Measurements from ENCODE around the gene RERE.
"Not testable (repeated sequence)": the region's sequence is repeated elsewhere in the genome, so short reads cannot be mapped to it uniquely, and the experiment has no call there.

Gene RERE

GRCh38 chr1:8752411-8752810 is 65.0 kb downstream of the RERE start:
- no peak for DNase-seq (ENCODE audit: low read depth in 2 of 2)

GRCh38 chr1:8751984-8752383 is 65.5 kb downstream of the RERE start:
- no peak for DNase-seq (ENCODE audit: low read depth in 2 of 2)

- DNase-seq (ENCODE audit: low read depth in 2 of 2): no peak
Observed at GRCh38 chr1:8747879-8748825, 69.3 kb downstream of the RERE start.

- no peak for DNase-seq (ENCODE audit: low read depth in 2 of 2)
Observed at GRCh38 chr1:8746554-8746953, 70.9 kb downstream of the RERE start.

- DNase-seq (ENCODE audit: low read depth in 2 of 2): no peak
Observed at GRCh38 chr1:8745749-8746390, 71.6 kb downstream of the RERE start.

- no peak for DNase-seq (ENCODE audit: low read depth in 2 of 2)
Observed at GRCh38 chr1:8745346-8745745, 72.1 kb downstream of the RERE start.

- no peak for DNase-seq (ENCODE audit: low read depth in 2 of 2)
Observed at GRCh38 chr1:8742022-8742924, 75.2 kb downstream of the RERE start.

- DNase-seq (ENCODE audit: low read depth in 2 of 2): no peak
Observed at GRCh38 chr1:8740034-8740449, 77.4 kb downstream of the RERE start.

- no peak for DNase-seq (ENCODE audit: low read depth in 2 of 2)
Observed at GRCh38 chr1:8739377-8739776, 78.1 kb downstream of the RERE start.

- no peak for DNase-seq (ENCODE audit: low read depth in 2 of 2)
Observed at GRCh38 chr1:8736927-8737326, 80.5 kb downstream of the RERE start.

- no peak for DNase-seq (ENCODE audit: low read depth in 2 of 2)
Observed at GRCh38 chr1:8733484-8733883, 84.0 kb downstream of the RERE start.

- DNase-seq (ENCODE audit: low read depth in 2 of 2): no peak
Observed at GRCh38 chr1:8731162-8731561, 86.3 kb downstream of the RERE start.

GRCh38 chr1:8728464-8728863 is 89.0 kb downstream of the RERE start:
- no peak for DNase-seq (ENCODE audit: low read depth in 2 of 2)

GRCh38 chr1:8727809-8728213 is 89.6 kb downstream of the RERE start:
- DNase-seq (ENCODE audit: low read depth in 2 of 2): no peak

- not testable (repeated sequence) for DNase-seq (ENCODE audit: low read depth in 2 of 2)
Observed at GRCh38 chr1:8727316-8727715, 90.1 kb downstream of the RERE start.

- not testable (repeated sequence) for DNase-seq (ENCODE audit: low read depth in 2 of 2)
Observed at GRCh38 chr1:8726801-8727186, 90.6 kb downstream of the RERE start.

GRCh38 chr1:8723010-8723409 is 94.4 kb downstream of the RERE start:
- DNase-seq (ENCODE audit: low read depth in 2 of 2): no peak

GRCh38 chr1:8722366-8722765 is 95.1 kb downstream of the RERE start:
- DNase-seq (ENCODE audit: low read depth in 2 of 2): no peak

- DNase-seq (ENCODE audit: low read depth in 2 of 2): no peak
Observed at GRCh38 chr1:8721679-8722324, 95.6 kb downstream of the RERE start.

GRCh38 chr1:8720347-8720746 is 97.1 kb downstream of the RERE start:
- DNase-seq (ENCODE audit: low read depth in 2 of 2): no peak

- DNase-seq (ENCODE audit: low read depth in 2 of 2): no peak
Observed at GRCh38 chr1:8718850-8719361, 98.5 kb downstream of the RERE start.
